ENCODE measurements around the gene SLC9A9.

DNA sequence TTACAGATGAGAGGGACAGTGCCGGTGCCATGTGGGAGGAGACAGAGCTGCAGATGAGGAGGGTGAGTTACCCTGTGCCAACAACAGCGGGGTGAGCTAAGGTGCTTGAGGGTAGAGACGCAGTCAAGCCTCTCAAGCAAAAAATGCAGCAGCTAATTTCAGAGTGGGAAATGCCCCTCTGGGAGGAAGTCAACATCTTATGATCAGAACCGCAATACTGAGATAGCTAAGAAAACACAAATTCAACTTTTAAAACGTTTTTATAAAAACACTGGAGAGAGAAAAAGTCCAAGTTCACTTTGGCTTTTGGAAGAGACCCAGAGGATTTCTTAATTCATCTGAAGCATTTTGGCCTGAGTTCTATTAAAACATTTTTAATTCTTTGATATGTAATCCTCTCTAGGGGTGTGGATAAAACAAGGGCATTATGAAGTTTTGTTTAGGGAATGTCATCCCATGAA lies 319.2 kb downstream of the SLC9A9 start:
- TF ChIP-seq CTCF (IDR thresholded peaks at IDR 0.05; ENCODE audit: poor library complexity) (no peak), EZH2 (IDR thresholded peaks at IDR 0.05; ENCODE audit: borderline replicate concordance) (no peak), EZH2phosphoT487 (IDR thresholded peaks at IDR 0.05; ENCODE audit: low read depth, severe bottlenecking, unreplicated experiment) (no peak)
